Ureter (tissue), 1 donor: ENCODE measurements around the gene TTC29. TPM values are rescaled to one million over a fixed set of nuclear protein-coding genes. Genes with fewer than 3 reads are reported as not detected.
"Not testable (repeated sequence)": the region's sequence is repeated elsewhere in the genome, so short reads cannot be mapped to it uniquely, and the experiment has no call there.

Experiments
- DNase-seq: peaks from one replicate; pipeline ENCODE4 v3.0.0-alpha.2; 2020; ENCODE audit warnings: low spot score
- total RNA-seq: library from RNA; stranded (reverse); gene quantifications from one replicate; pipeline ENCODE4 v1.2.4, GENCODE V29; 2023
- donor health status: DM: yes; HTN: yes; CAD: no.

Gene TTC29
- total RNA-seq, 1 donor from 2014 or later: 0.60 TPM

GRCh38 chr4:146699910-146700309, 245.8 kb downstream of the TTC29 start:
- DNase-seq: no peak

GRCh38 chr4:146674829-146675570, 270.7 kb downstream of the TTC29 start:
- no peak for DNase-seq

GRCh38 chr4:146663968-146664311, 281.7 kb downstream of the TTC29 start:
- not testable (repeated sequence) for DNase-seq

GRCh38 chr4:146661367-146661766, 284.3 kb downstream of the TTC29 start:
- no peak for DNase-seq
